Esophagus squamous epithelium (tissue), 5 donors: Measurements from ENCODE around the gene CDKN2AIP. TPM values are rescaled to one million over a fixed set of nuclear protein-coding genes. Genes with fewer than 3 reads are reported as not detected.

Experiments
- DNase-seq: peaks from one replicate; lab custom pipeline; 2025; lab: John Stamatoyannopoulos, UW
- H3K27ac ChIP-seq, 4 donors: fragments of 200-600 bp; sonication (generic); one replicate each; pipeline ENCODE4 v1.5.1; 2016 to 2019; ENCODE audit warnings: mild to moderate bottlenecking in 1 of 4
- H3K27me3 ChIP-seq, 4 donors: fragments of 200-600 bp; sonication (generic); 1 replicate in 3 of 4; 2 replicates in 1 of 4; pipeline versions ENCODE4 v1.5.1 to v1.6.0; 2017 to 2021; ENCODE audit warnings: antibody characterized with exemption in 1 of 4
- H3K36me3 ChIP-seq, 3 donors: fragments of 200-600 bp; sonication (generic); one replicate each; pipeline ENCODE4 v1.5.1; 2016 to 2019
- H3K4me1 ChIP-seq, 3 donors: fragments of 200-600 bp; sonication (generic); one replicate each; pipeline ENCODE4 v1.5.1; 2017 to 2019
- H3K4me3 ChIP-seq, 4 donors: fragments of 200-600 bp; sonication (generic); 1 replicate in 3 of 4; 2 replicates in 1 of 4; pipeline ENCODE4 v1.5.1; 2016 to 2019; ENCODE audit warnings: mild to moderate bottlenecking in 2 of 4, moderate library complexity in 1 of 4
- H3K9me3 ChIP-seq, 3 donors: fragments of 200-600 bp; sonication (generic); one replicate each; pipeline ENCODE4 v1.5.1; 2016 to 2019
- CTCF ChIP-seq, 6 experiments: fragments of 450-650 bp in 4 of 6; fragments of 200-600 bp in 2 of 6; sonication (generic) in 2 of 6; IDR thresholded peaks; one replicate each; pipeline ENCODE4 v1.5.1; 2016 to 2019; ENCODE audit warnings: antibody characterized with exemption in 6 of 6, mild to moderate bottlenecking in 4 of 6, moderate library complexity in 4 of 6
- POLR2A ChIP-seq, 4 donors: fragments of 450-650 bp; IDR thresholded peaks; one replicate each; pipeline ENCODE4 v1.6.1; 2017; ENCODE audit warnings: antibody characterized with exemption in 4 of 4, mild to moderate bottlenecking in 4 of 4, moderate library complexity in 3 of 4
- WGBS, 2 donors: methylation state at CpG; one replicate each; pipeline ENCODE4 v1.1.5; 2018; 5-methylcytosine and 5-hydroxymethylcytosine counted together
- intact Hi-C: fragments of 100-400 bp; cut with DNase I; formaldehyde crosslinking; loops from one replicate; pipeline ENCODE4 v1.15.0; 2022
- total RNA-seq, 4 donors: library from RNA; depleted of rRNA; stranded (reverse); fragments of >200 nt; gene quantifications; one replicate each; pipeline ENCODE4 v1.1.0, GENCODE V29; 2016
- donor health status: DM: yes; HTN: yes; CAD: no.

CDKN2AIP gene
- total RNA-seq, 4 donors from 2014 or later, result 20.3 to 33.5 (median 27.2) TPM

DNA sequence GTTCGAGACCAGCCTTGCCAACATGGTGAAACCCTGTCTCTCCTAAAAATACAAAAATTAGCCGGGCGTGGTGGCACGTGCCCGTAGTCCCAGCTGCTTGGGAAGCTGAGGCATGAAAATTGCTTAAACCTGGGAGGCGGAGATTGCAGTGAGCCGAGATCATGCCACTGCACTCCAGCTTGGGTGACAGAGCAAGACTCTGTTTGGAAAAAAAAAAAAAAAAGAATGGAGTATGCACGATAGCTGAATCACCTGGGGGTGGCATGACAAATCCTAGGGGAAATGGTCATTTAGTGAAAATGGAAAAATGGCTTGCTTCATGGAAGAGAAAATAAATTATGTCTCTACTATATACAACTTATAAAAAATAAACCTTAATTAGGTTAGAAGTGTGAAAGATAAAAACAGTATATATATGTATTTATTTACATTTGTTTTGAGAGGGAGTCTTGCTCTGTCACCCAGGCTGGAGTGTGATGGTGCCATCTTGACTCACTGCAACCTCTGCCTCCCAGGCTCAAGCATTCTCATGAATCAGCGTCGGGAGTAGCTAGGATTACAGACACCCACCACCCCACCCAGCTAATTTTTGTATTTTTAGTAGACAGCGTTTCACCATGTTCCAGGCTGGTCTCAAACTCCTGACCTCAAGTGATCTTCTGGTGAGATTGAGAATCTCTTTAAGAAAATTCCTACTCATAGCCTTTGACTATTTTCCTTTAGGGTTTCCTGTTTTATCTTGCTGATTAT, 41.1 kb downstream of the CDKN2AIP start:
- DNase-seq, result no peak
- intact Hi-C loops, result no loop called here
- Histone ChIP-seq H3K4me1 (no peaks in the 10 kb centered on the region), H3K27me3 (peaks cover 0 to 7% (median 0%) of the 10 kb centered on the region in 4 donors), H3K36me3 (no peaks in the 10 kb centered on the region), H3K27ac (no peak overlapping the region), H3K4me3 (no peak overlapping the region), H3K9me3 (no peaks in the 10 kb centered on the region)
- no peak for TF ChIP-seq POLR2A (IDR thresholded peaks at IDR 0.05)
- no peak for TF ChIP-seq CTCF (IDR thresholded peaks at IDR 0.05)
- WGBS, 2 donors, result 59 to 67% methylated on average over 9 to 11 of the region's 11 CpGs

GRCh38 chr4:183492791-183493222, 48.4 kb downstream of the CDKN2AIP start:
- intact Hi-C loops, result no loop called here
- Histone ChIP-seq H3K27ac (no peak overlapping the region), H3K36me3 (peaks cover 0 to 6% (median 0%) of the 10 kb centered on the region in 3 donors), H3K4me3 (no peak overlapping the region), H3K27me3 (no peaks in the 10 kb centered on the region), H3K9me3 (no peaks in the 10 kb centered on the region), H3K4me1 (peaks cover 0 to 9% (median 0%) of the 10 kb centered on the region in 3 donors)
- TF ChIP-seq CTCF (IDR thresholded peaks at IDR 0.05) (no peak), POLR2A (IDR thresholded peaks at IDR 0.05) (no peak)
- WGBS, 2 donors, result 53 to 80% methylated on average over 3 of the region's 3 CpGs
- no peak for DNase-seq

DNA sequence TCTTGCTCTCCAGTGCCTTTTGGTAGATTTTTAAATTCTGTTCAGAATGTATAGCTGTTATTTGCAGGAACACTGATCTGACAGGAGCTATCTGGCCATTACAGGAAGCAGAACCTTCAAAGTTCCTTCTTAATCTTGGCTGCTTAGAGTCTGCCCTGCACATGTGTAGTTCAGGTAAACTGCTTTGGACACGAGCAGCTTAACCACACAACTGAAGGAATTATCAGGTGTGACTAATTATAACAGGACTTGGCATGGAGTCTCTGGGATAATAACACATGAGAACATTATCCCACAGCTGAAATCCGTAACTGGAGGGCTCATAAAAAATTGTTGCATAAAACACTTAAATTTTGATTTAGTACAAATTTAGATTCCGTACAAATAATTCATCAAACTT, 48.8 kb downstream of the CDKN2AIP start:
- intact Hi-C loops, result no loop called here
- DNase-seq, result no peak
- 60 to 63% methylated on average over 3 of the region's 3 CpGs for WGBS, 2 donors

GRCh38 chr4:183495184-183495583, 50.7 kb downstream of the CDKN2AIP start:
- no peak overlapping the region for H3K4me3 ChIP-seq
- DNase-seq, result no peak
- no peak overlapping the region for H3K27ac ChIP-seq
- intact Hi-C loops, result no loop called here
- peaks cover 0 to 9% (median 0%) of the 10 kb centered on the region in 3 donors for H3K4me1 ChIP-seq
- peaks cover 0 to 6% (median 0%) of the 10 kb centered on the region in 3 donors for H3K36me3 ChIP-seq
- no peaks in the 10 kb centered on the region for H3K27me3 ChIP-seq
- 87 to 91% methylated on average over 3 of the region's 3 CpGs for WGBS, 2 donors
- no peak for TF ChIP-seq POLR2A (IDR thresholded peaks at IDR 0.05)
- TF ChIP-seq CTCF (IDR thresholded peaks at IDR 0.05), result no peak
- no peaks in the 10 kb centered on the region for H3K9me3 ChIP-seq

More for the DNA sequence above, 48.8 kb downstream of the CDKN2AIP start:
- Histone ChIP-seq H3K9me3 (no peaks in the 10 kb centered on the region), H3K36me3 (peaks cover 0 to 6% (median 0%) of the 10 kb centered on the region in 3 donors), H3K27ac (no peak overlapping the region), H3K27me3 (no peaks in the 10 kb centered on the region), H3K4me1 (peaks cover 0 to 9% (median 0%) of the 10 kb centered on the region in 3 donors), H3K4me3 (no peak overlapping the region)
- TF ChIP-seq POLR2A (IDR thresholded peaks at IDR 0.05) (no peak), CTCF (IDR thresholded peaks at IDR 0.05) (no peak)

Other genes with a start within 250 kb of the CDKN2AIP start
- under 1 TPM in 1 of 4 donors, not detected in 3; 0.85 TPM for gene CLDN22, start 124.4 kb upstream of the CDKN2AIP start, total RNA-seq
- gene CLDN24, start 122.2 kb upstream of the CDKN2AIP start, total RNA-seq, result not detected
- gene ING2, start 60.4 kb downstream of the CDKN2AIP start, total RNA-seq, result 10 to 100 TPM in 3 of 4 donors, 1 to 10 TPM in 1; 8.1 to 19.3 (median 16.6) TPM
- 10 to 100 TPM; 15.1 to 33.9 (median 26.0) TPM for gene RWDD4, start 214.5 kb downstream of the CDKN2AIP start, total RNA-seq
- 10 to 100 TPM; 24.5 to 36.2 (median 34.6) TPM for gene TRAPPC11, start 214.7 kb downstream of the CDKN2AIP start, total RNA-seq